ENCODE results near the gene CFAP119. TPM values are rescaled to one million over a fixed set of nuclear protein-coding genes. Genes with fewer than 3 reads are reported as not detected.

Gene CFAP119
- total and polyA plus RNA-seq, 2 experiments from 2014 or later = 2.2 to 5.2 TPM

DNA sequence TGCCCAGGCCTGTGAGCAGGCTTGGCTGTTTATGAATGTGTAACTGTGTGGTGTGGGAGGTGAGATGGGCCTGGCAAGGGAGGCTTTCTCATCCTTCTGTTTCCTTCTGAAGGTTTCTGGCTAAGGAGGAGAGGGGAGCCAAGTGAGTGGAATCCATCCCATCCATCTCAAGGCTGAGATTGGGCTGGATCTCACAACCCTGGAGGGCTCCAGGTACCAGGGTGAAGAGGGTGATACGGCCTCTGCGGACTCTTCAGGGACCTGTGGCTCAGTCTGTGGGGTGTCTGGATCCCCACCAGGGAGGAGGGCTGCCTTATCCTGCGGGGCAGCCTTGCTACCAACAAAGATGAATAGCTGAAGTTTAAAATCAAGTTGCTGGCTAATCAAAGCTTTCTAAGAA is 18.2 kb upstream of the CFAP119 start:
- Histone ChIP-seq H3K79me2 (replicated peaks; ENCODE audit: insufficient read depth) (0 out of 2 replicates have a peak, but pooled peaks cover 3% of the 10 kb centered on the region), H3F3A (replicated peaks; ENCODE audit: low read depth) (peaks cover 14% of the 10 kb centered on the region; the same call in 1 of the 2 replicates), H3K27ac (ENCODE audit: low read depth) (no peak overlapping the region), H3K4me1 (ENCODE audit: insufficient read depth) (no peaks in the 10 kb centered on the region; the same call in 1 of the 2 replicates), H2AFZ (no peak overlapping the region), H3K9me2 (ENCODE audit: insufficient read depth) (no peaks in the 10 kb centered on the region), H3K36me3 (ENCODE audit: insufficient read depth) (peaks cover 3% of the 10 kb centered on the region; the same call in 1 of the 2 replicates), H3K4me2 (no peak overlapping the region), H4K20me1 (replicated peaks; ENCODE audit: insufficient read depth) (peaks cover 5% of the 10 kb centered on the region), H3K27me3 (ENCODE audit: insufficient read depth) (no peaks in the 10 kb centered on the region), H3K4me3 (no peak overlapping the region)
- Mint-ChIP-seq H3K4me3 (no peak overlapping the region), H3K4me1 (peaks cover 25% of the 10 kb centered on the region), H3K27ac (no peak overlapping the region; the same call in 1 of the 2 replicates), H3K9me3 (no peaks in the 10 kb centered on the region), H3K36me3 (ENCODE audit: low read depth) (peaks cover 27% of the 10 kb centered on the region), H3K27me3 (ENCODE audit: insufficient read depth, low read depth, poor library complexity) (peaks cover 37% of the 10 kb centered on the region)
- no peak for DNase-seq (ENCODE audit: low spot score)
- no peak for ATAC-seq
- TF ChIP-seq STAT1 (IDR thresholded peaks at IDR 0.05; ENCODE audit: unreplicated experiment) (no peak), CREB1 (CRISPR knock-in tag; IDR thresholded peaks at IDR 0.05; ENCODE audit: low read depth) (no peak), EZH2phosphoT487 (IDR thresholded peaks at IDR 0.05; ENCODE audit: unreplicated experiment) (no peak), ZNF331 (CRISPR knock-in tag; IDR thresholded peaks at IDR 0.05; ENCODE audit: low read depth) (no peak), NANOG (IDR thresholded peaks at IDR 0.05; ENCODE audit: borderline replicate concordance) (no peak), ZNF114 (CRISPR knock-in tag; IDR thresholded peaks at IDR 0.05) (no peak), EZH2 (IDR thresholded peaks at IDR 0.05; ENCODE audit: low read depth, unreplicated experiment) (no peak), JUNB (IDR thresholded peaks at IDR 0.05; ENCODE audit: unreplicated experiment) (no peak), POLR2AphosphoS5 (IDR thresholded peaks at IDR 0.05; ENCODE audit: low read depth) (no peak)
- TF ChIP-seq, protein P1, sequence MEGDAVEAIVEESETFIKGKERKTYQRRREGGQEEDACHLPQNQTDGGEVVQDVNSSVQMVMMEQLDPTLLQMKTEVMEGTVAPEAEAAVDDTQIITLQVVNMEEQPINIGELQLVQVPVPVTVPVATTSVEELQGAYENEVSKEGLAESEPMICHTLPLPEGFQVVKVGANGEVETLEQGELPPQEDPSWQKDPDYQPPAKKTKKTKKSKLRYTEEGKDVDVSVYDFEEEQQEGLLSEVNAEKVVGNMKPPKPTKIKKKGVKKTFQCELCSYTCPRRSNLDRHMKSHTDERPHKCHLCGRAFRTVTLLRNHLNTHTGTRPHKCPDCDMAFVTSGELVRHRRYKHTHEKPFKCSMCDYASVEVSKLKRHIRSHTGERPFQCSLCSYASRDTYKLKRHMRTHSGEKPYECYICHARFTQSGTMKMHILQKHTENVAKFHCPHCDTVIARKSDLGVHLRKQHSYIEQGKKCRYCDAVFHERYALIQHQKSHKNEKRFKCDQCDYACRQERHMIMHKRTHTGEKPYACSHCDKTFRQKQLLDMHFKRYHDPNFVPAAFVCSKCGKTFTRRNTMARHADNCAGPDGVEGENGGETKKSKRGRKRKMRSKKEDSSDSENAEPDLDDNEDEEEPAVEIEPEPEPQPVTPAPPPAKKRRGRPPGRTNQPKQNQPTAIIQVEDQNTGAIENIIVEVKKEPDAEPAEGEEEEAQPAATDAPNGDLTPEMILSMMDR (conservative IDR thresholded peaks at IDR 0.05; ENCODE audit: low read depth in 2 of 2) = no peak
- TF ChIP-seq, protein P2, sequence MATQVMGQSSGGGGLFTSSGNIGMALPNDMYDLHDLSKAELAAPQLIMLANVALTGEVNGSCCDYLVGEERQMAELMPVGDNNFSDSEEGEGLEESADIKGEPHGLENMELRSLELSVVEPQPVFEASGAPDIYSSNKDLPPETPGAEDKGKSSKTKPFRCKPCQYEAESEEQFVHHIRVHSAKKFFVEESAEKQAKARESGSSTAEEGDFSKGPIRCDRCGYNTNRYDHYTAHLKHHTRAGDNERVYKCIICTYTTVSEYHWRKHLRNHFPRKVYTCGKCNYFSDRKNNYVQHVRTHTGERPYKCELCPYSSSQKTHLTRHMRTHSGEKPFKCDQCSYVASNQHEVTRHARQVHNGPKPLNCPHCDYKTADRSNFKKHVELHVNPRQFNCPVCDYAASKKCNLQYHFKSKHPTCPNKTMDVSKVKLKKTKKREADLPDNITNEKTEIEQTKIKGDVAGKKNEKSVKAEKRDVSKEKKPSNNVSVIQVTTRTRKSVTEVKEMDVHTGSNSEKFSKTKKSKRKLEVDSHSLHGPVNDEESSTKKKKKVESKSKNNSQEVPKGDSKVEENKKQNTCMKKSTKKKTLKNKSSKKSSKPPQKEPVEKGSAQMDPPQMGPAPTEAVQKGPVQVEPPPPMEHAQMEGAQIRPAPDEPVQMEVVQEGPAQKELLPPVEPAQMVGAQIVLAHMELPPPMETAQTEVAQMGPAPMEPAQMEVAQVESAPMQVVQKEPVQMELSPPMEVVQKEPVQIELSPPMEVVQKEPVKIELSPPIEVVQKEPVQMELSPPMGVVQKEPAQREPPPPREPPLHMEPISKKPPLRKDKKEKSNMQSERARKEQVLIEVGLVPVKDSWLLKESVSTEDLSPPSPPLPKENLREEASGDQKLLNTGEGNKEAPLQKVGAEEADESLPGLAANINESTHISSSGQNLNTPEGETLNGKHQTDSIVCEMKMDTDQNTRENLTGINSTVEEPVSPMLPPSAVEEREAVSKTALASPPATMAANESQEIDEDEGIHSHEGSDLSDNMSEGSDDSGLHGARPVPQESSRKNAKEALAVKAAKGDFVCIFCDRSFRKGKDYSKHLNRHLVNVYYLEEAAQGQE (IDR thresholded peaks at IDR 0.05; ENCODE audit: unreplicated experiment) = no peak
- TF ChIP-seq, protein P3, sequence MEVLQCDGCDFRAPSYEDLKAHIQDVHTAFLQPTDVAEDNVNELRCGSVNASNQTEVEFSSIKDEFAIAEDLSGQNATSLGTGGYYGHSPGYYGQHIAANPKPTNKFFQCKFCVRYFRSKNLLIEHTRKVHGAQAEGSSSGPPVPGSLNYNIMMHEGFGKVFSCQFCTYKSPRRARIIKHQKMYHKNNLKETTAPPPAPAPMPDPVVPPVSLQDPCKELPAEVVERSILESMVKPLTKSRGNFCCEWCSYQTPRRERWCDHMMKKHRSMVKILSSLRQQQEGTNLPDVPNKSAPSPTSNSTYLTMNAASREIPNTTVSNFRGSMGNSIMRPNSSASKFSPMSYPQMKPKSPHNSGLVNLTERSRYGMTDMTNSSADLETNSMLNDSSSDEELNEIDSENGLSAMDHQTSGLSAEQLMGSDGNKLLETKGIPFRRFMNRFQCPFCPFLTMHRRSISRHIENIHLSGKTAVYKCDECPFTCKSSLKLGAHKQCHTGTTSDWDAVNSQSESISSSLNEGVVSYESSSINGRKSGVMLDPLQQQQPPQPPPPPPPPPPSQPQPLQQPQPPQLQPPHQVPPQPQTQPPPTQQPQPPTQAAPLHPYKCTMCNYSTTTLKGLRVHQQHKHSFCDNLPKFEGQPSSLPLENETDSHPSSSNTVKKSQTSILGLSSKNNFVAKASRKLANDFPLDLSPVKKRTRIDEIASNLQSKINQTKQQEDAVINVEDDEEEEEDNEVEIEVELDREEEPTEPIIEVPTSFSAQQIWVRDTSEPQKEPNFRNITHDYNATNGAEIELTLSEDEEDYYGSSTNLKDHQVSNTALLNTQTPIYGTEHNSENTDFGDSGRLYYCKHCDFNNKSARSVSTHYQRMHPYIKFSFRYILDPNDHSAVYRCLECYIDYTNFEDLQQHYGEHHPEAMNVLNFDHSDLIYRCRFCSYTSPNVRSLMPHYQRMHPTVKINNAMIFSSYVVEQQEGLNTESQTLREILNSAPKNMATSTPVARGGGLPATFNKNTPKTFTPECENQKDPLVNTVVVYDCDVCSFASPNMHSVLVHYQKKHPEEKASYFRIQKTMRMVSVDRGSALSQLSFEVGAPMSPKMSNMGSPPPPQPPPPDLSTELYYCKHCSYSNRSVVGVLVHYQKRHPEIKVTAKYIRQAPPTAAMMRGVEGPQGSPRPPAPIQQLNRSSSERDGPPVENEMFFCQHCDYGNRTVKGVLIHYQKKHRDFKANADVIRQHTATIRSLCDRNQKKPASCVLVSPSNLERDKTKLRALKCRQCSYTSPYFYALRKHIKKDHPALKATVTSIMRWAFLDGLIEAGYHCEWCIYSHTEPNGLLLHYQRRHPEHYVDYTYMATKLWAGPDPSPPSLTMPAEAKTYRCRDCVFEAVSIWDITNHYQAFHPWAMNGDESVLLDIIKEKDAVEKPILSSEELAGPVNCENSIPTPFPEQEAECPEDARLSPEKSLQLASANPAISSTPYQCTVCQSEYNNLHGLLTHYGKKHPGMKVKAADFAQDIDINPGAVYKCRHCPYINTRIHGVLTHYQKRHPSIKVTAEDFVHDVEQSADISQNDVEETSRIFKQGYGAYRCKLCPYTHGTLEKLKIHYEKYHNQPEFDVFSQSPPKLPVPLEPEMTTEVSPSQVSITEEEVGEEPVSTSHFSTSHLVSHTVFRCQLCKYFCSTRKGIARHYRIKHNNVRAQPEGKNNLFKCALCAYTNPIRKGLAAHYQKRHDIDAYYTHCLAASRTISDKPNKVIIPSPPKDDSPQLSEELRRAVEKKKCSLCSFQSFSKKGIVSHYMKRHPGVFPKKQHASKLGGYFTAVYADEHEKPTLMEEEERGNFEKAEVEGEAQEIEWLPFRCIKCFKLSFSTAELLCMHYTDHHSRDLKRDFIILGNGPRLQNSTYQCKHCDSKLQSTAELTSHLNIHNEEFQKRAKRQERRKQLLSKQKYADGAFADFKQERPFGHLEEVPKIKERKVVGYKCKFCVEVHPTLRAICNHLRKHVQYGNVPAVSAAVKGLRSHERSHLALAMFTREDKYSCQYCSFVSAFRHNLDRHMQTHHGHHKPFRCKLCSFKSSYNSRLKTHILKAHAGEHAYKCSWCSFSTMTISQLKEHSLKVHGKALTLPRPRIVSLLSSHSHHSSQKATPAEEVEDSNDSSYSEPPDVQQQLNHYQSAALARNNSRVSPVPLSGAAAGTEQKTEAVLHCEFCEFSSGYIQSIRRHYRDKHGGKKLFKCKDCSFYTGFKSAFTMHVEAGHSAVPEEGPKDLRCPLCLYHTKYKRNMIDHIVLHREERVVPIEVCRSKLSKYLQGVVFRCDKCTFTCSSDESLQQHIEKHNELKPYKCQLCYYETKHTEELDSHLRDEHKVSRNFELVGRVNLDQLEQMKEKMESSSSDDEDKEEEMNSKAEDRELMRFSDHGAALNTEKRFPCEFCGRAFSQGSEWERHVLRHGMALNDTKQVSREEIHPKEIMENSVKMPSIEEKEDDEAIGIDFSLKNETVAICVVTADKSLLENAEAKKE (CRISPR knock-in tag; IDR thresholded peaks at IDR 0.05) = no peak
- TF ChIP-seq, protein P4, sequence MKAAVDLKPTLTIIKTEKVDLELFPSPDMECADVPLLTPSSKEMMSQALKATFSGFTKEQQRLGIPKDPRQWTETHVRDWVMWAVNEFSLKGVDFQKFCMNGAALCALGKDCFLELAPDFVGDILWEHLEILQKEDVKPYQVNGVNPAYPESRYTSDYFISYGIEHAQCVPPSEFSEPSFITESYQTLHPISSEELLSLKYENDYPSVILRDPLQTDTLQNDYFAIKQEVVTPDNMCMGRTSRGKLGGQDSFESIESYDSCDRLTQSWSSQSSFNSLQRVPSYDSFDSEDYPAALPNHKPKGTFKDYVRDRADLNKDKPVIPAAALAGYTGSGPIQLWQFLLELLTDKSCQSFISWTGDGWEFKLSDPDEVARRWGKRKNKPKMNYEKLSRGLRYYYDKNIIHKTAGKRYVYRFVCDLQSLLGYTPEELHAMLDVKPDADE (IDR thresholded peaks at IDR 0.05) = no peak

All from GM23338 (cell line).